ENCODE results near the gene PKIB.

DNA sequence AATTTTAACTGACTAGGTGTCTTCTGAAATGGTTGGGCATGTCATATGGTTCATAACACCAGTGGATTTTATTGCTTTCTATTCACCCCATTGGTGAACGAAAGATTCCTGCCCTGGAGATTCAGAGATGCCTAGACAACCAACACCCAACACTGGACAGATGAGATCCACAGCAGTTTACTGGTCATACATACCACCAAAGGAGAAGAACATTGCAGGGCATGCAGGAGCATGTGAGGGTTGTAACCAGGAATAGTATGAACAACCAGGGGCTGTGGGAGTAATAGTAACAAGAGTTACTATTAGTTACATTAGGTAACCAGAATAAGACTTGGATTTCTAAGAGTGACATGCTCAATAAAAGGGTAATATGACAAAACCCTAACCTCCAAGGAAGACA, 91.5 kb downstream of the PKIB start:
- TF ChIP-seq, protein P1, sequence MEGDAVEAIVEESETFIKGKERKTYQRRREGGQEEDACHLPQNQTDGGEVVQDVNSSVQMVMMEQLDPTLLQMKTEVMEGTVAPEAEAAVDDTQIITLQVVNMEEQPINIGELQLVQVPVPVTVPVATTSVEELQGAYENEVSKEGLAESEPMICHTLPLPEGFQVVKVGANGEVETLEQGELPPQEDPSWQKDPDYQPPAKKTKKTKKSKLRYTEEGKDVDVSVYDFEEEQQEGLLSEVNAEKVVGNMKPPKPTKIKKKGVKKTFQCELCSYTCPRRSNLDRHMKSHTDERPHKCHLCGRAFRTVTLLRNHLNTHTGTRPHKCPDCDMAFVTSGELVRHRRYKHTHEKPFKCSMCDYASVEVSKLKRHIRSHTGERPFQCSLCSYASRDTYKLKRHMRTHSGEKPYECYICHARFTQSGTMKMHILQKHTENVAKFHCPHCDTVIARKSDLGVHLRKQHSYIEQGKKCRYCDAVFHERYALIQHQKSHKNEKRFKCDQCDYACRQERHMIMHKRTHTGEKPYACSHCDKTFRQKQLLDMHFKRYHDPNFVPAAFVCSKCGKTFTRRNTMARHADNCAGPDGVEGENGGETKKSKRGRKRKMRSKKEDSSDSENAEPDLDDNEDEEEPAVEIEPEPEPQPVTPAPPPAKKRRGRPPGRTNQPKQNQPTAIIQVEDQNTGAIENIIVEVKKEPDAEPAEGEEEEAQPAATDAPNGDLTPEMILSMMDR (IDR thresholded peaks at IDR 0.05): no peak
- no peak for TF ChIP-seq POLR2A (IDR thresholded peaks at IDR 0.05)

Data from Peyer's patch (tissue), 4 donors.